Stromal cell of bone marrow (primary cell): ENCODE results near the gene TSPEAR.
"Not testable (repeated sequence)": the region's sequence is repeated elsewhere in the genome, so short reads cannot be mapped to it uniquely, and the experiment has no call there.

Source experiments
- DNase-seq: peaks from one replicate; pipeline ENCODE4 v3.0.0-alpha.2; 2012; ENCODE audit warnings: low read depth

The TSPEAR gene

DNA sequence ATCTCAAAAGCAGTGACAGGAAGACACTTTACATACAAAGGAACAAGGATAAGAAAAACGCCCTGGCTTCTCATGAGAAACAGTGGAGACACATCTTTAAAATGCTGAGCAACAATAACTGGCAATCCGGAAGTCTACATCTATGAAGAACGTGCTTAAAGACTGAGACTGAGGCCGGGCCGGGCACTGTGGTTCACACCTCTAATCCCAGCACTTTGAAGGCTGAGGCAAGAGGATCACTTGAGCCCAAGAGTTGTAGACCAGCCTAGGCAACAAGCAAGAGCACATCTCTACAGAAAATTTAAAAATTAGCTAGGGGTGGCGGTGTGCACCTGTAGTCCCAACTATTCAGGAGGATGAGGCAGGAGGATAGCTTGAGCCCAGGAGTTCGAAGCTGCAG lies 27.3 kb downstream of the TSPEAR start:
- DNase-seq, result no peak

- DNase-seq, result no peak
Observed at GRCh38 chr21:44682580-44683151, 28.7 kb downstream of the TSPEAR start.

GRCh38 chr21:44681861-44682579 lies 29.4 kb downstream of the TSPEAR start, which contains the start of gene KRTAP12-1:
KRTAP12-1 (minus strand) TSS chr21:44682163; CDS start chr21:44682123, 40 bp downstream.
- no peak for DNase-seq

DNA sequence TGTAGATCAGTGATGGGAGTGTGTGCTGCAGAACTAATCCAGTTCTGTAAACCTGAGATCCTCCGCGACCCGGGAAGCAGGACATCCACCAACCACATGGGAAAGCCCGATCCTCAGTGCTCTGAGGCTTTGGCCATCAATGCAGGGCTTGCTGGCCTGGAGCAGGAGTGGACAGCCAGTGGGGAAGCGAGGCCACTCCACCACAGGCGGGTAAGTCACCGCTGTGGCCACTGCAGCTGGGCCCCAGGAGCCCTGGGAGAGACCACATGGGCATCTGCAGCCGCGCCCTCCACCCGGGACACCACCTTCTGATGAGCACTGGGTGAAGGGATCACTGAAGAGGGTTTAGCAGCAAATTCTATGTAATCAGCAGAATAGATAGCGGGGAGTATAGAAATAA lies 30.2 kb downstream of the TSPEAR start:
- no peak for DNase-seq

DNA sequence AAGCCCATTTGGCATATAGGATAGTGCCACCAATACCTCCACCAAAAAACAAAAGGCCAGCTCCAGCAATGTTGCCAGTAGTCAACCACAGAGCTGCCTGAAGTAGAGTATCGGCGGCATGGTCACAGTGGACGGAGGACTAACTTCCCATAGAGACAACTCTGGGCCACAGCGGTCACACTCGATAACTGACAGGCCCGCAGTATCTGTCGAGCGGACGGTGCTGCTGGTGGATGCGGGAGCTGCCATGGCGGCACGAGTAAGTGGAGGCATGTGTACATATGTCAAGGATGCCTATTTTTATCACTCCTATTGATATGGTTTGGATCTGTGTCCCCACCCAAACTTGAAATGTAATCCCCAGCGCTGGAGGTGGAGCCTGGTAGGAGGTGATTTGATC lies 33.5 kb downstream of the TSPEAR start:
- DNase-seq, result no peak

GRCh38 chr21:44671911-44672310 lies 39.5 kb downstream of the TSPEAR start:
- no peak for DNase-seq

GRCh38 chr21:44670642-44671432 lies 40.5 kb downstream of the TSPEAR start:
- no peak for DNase-seq

GRCh38 chr21:44667612-44668011 lies 43.8 kb downstream of the TSPEAR start:
- DNase-seq, result no peak

GRCh38 chr21:44666401-44667320 lies 44.7 kb downstream of the TSPEAR start, which contains the start of gene KRTAP12-2:
KRTAP12-2 (minus strand) TSS chr21:44666927; CDS start chr21:44666886, 41 bp downstream.
- no peak for DNase-seq

DNA sequence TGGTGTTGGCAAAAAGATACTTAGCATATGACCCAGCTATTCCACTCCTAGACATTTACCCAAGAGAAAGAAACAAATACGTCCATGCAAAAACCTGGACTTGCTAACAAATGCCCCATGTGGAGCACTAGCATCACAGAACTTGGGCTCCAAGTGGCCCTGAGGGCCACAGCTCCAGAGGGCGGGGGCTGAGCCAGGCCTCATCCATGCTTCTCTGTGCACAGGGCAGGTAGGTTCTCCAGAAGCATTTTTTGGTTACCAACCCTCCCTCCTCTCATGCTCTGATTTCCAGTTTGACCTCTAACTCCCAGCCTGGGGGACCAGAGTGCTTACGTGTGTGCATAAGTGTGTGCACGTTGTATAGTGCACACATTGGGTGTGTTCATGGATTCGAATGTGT lies 46.7 kb downstream of the TSPEAR start:
- no peak for DNase-seq

DNA sequence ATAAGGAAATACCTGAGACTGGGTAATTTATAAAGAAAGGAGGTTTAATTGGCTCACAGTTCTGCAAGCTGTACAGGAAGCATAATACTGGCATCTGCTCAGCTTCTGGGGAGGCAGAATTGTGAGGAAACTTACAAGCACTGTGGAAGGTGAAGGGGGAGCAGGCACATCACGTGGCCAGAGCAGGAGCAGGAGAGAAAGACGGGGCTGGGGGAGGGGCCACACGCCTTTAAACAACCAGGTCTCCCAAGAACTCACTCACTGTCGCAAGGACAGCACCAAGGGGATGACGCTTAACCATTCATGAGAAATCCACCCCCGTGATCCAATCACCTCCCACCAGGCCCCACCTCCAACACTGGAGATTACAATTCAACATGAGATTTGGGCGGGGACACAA lies 49.8 kb downstream of the TSPEAR start:
- not testable (repeated sequence) for DNase-seq

DNA sequence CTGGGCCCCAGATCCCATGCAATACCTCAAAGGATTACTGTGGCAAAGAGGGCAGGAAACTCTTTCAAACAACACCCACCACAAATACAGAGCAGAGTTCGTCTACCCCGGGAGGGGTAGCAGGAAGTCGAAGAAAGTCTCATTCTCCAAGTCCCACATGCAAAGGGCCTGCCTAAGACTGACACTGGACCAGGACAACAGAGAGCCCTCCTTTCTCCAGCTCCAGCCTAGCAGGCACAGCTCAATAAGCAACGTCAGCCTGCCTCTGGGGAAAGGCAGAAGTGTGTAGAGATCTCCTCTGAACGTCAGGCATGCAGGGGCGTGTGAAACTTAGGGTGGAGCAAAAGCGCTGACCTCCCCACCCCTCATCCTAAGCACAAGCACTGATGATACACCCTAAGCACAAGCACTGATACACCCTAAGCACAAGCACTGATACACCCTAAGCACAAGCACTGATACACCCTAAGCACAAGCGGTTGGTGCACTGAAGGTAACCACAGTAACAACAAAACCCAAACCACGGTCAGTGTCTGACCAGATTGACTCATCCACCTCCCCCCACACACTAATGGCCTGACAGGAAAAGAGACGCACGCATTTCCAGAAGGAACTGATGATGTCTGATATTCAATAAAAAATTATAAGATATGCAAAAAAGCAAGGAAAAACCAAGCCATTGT lies 52.3 kb downstream of the TSPEAR start:
- no peak for DNase-seq

GRCh38 chr21:44658541-44658910 lies 52.8 kb downstream of the TSPEAR start:
- DNase-seq, result no peak

DNA sequence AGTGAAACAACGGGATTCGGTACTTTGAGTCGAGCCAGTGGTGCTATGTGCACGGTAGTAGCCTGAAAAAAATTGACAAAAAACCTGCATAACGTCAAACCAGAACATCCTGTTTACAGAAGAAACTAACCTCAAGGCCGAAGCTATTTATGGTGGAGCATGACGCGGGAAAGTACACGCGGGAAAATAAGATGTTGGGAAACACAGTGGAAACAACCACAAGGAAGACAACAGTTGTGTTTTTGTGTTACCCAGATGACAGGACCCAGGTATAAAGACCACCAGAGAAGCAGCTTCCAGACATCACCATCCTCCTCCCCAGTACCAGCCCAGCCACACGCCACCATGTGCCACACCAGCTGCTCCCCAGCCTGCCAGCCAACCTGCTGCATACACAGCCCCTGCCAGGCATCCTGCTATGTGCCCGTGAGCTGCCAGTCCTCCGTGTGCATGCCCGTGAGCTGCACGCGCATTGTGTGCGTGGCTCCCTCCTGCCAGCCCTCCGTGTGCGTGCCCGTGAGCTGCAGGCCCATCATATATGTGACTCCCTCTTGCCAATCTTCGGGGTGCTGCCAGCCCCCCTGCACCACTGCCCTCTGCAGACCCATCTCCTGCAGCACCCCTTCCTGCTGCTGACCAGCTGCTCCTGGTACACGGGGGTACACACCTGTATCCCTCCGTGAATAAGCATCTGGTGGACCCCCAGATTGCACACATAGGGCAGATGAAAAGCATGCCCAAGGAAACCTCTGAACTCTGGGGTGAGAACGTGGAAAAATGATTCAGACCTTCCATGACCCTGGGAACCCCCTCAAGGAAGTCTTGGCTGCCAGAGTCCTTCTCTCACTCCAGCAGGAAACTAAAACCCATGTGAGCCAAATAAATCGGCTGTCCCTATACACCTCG lies 53.5 kb downstream of the TSPEAR start, which contains the start of gene KRTAP12-3:
TSS of gene KRTAP12-3 (plus strand) at position 298 of the 906 bp plus-strand sequence. CDS start at position 346, 48 bp downstream.
- no peak for DNase-seq

DNA sequence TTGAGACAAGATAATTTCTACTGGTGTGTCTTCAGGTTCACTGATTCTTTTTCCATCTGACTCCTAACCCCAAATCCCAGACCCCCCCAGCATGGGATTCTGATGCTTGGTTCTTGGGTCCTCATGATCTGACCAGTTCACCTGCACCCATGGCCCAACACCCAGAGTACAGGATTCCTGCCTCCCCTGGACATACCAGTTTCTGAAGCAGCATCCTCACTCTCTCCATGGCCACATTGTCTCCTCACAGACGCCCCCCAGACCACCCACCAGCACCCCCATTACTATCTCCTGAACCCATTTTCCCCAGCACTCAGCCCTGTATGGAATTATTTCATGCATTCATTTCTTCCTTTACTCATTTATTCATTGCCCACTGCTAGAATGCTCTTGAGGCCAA lies 54.5 kb downstream of the TSPEAR start:
- no peak for DNase-seq

DNA sequence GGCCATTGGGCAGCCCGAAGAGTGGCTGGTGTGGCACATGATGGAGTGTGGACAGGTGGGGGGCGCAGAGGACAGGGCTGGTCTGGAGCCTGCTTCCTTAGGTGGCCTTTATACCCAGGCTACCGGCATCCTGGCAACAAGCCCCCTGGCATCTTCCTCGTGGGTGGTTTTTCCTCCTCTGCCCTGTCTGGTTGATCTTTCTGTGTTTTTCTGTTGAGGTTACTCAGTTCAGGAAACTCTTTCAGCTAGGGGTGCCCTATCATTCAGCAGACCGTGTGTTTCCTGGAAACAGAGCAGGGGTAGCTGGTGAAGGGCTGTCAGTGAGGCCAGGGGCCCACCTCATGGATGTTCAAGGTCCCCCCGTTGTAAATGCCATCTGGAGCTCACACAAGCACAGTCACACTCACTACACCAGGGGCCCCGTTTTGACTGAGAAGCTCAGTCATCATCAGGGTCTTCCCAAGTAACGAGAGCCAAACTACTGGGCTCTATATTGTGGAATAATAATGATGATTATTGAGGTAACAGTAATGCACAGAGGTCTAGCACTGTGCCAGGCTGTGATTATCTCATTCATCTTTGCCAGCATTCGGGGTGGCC lies 56.7 kb downstream of the TSPEAR start, which contains the start of gene KRTAP12-4:
TSS of gene KRTAP12-4 (minus strand) at position 84 of the 600 bp plus-strand sequence. CDS start at position 39, 45 bp downstream.
- no peak for DNase-seq

GRCh38 chr21:44653656-44654575 lies 57.5 kb downstream of the TSPEAR start:
- no peak for DNase-seq

GRCh38 chr21:44653123-44653522 lies 58.2 kb downstream of the TSPEAR start:
- DNase-seq, result no peak
